GM12878 (cell line): ENCODE measurements around the gene IL36B. TPM values are rescaled to one million over a fixed set of nuclear protein-coding genes. Genes with fewer than 3 reads are reported as not detected.

Experiments used
- ATAC-seq: fragments of 200-7000 bp; cut with Tn5 transposase; 3 replicates; pipeline ENCODE4 v1.9.1; 2020; ENCODE audit warnings: mild to moderate bottlenecking, moderate library complexity
- BruUV-seq: library from RNA; stranded (reverse); fragments of 400-500 nt; replicated peaks from 2 replicates; lab custom pipeline; 2021; lab: Mats Ljungman, UMichigan
- CTCF ChIA-PET: fragments of 300-600 bp; sonication (Branson Sonifier 250); formaldehyde crosslinking; extraction: SDS; loops from one replicate; lab custom pipeline; 2021; ENCODE audit warnings: inconsistent platforms; lab: Yijun Ruan, JAX
- POLR2A ChIA-PET: fragments of 350-600 bp; formaldehyde crosslinking; extraction: SDS; loops from one replicate; lab custom pipeline; 2021; ENCODE audit warnings: inconsistent platforms; lab: Charles Lee
- RAD21 ChIA-PET: fragments of 300-600 bp; sonication (Branson Sonifier 250); formaldehyde crosslinking; loops from one replicate; lab custom pipeline; 2023; ENCODE audit warnings: antibody characterized with exemption; ENCODE audit not compliant: unreplicated experiment; lab: Charles Lee
- SMC1A ChIA-PET: fragments of 300-600 bp; sonication (Branson Sonifier 250); formaldehyde crosslinking; loops from one replicate; lab custom pipeline; 2023; ENCODE audit not compliant: unreplicated experiment, uncharacterized antibody; lab: Charles Lee
- DNase-seq: peaks from one replicate; pipeline ENCODE4 v3.0.0-alpha.2; 2011; ENCODE audit warnings: low read depth, low spot score
- FAIRE-seq: peaks from 3 replicates; lab custom pipeline; 2011; peaks lifted over from hg19 to GRCh38; lab: Jason Lieb, UNC
- H2AFZ ChIP-seq: 2 replicates; pipeline ENCODE4 v1.6.0; 2011; ENCODE audit warnings: low read depth, low read length, control low read depth; ENCODE audit not compliant: control insufficient read depth
- H3K27ac ChIP-seq: 2 replicates; pipeline ENCODE4 v1.5.1; 2011; ENCODE audit warnings: control low read depth; ENCODE audit not compliant: control insufficient read depth, insufficient read depth
- H3K27me3 ChIP-seq, 2 experiments: replicated peaks in 1 of 2; 2 replicates each; pipeline versions ENCODE4 v1.6.0 to v1.6.1; 2011; ENCODE audit warnings: low read length in 1 of 2; ENCODE audit not compliant: control insufficient read depth in 2 of 2, insufficient read depth in 2 of 2
- H3K36me3 ChIP-seq, 2 experiments: 2 replicates each; pipeline ENCODE4 v1.5.1; 2011; ENCODE audit warnings: low read length in 1 of 2; ENCODE audit not compliant: control insufficient read depth in 2 of 2, insufficient read depth in 2 of 2
- H3K4me1 ChIP-seq: 2 replicates; pipeline ENCODE4 v1.6.1; 2011; ENCODE audit warnings: mild to moderate bottlenecking, low read length, moderate library complexity, mixed read lengths; ENCODE audit not compliant: control insufficient read depth, insufficient read depth
- H3K4me2 ChIP-seq: 2 replicates; pipeline ENCODE4 v1.6.0; 2011; ENCODE audit warnings: control low read depth; ENCODE audit not compliant: control insufficient read depth, insufficient read depth
- H3K4me3 ChIP-seq: fragments of 200-600 bp; sonication (generic); 2 replicates; pipeline ENCODE4 v1.5.1; 2016
- H3K79me2 ChIP-seq: 2 replicates; pipeline ENCODE4 v1.6.0; 2011; ENCODE audit warnings: low read length; ENCODE audit not compliant: control insufficient read depth, insufficient read depth
- H3K9ac ChIP-seq: 2 replicates; pipeline ENCODE4 v1.8.0; 2011; ENCODE audit warnings: low read length, control low read depth, mixed read lengths; ENCODE audit not compliant: control insufficient read depth, insufficient read depth
- H3K9me3 ChIP-seq: replicated peaks from 3 replicates; pipeline ENCODE4 v1.5.1; 2011; ENCODE audit warnings: mild to moderate bottlenecking, low read length; ENCODE audit not compliant: control insufficient read depth, insufficient read depth
- H4K20me1 ChIP-seq: 2 replicates; pipeline ENCODE4 v1.6.0; 2011; ENCODE audit not compliant: control insufficient read depth, insufficient read depth
- CBX5 ChIP-seq: sonication (generic); IDR thresholded peaks from 2 replicates; pipeline ENCODE4 v1.6.1; 2016; ENCODE audit warnings: low read depth, moderate library complexity, mild to moderate bottlenecking, inconsistent platforms
- DPF2 ChIP-seq: fragments of 450-650 bp; IDR thresholded peaks from 2 replicates; pipeline ENCODE4 v1.6.1; 2017; ENCODE audit warnings: mild to moderate bottlenecking
- JUND ChIP-seq: IDR thresholded peaks from 2 replicates; pipeline ENCODE4 v1.6.1; 2012; ENCODE audit warnings: low read depth, mild to moderate bottlenecking, low read length, improper control_type of control experiment, moderate library complexity
- MYC ChIP-seq: IDR thresholded peaks from 2 replicates; pipeline ENCODE4 v1.6.1; 2011; ENCODE audit warnings: mild to moderate bottlenecking, low read length, moderate library complexity, inconsistent platforms; ENCODE audit not compliant: insufficient read depth, insufficient replicate concordance, insufficient read length, severe bottlenecking
- NFXL1 ChIP-seq: fragments of 450-650 bp; IDR thresholded peaks from 2 replicates; pipeline ENCODE4 v1.6.1; 2017; ENCODE audit warnings: antibody characterized with exemption, mild to moderate bottlenecking, borderline replicate concordance
- RUNX3 ChIP-seq: IDR thresholded peaks from 2 replicates; pipeline ENCODE4 v1.6.1; 2012; ENCODE audit warnings: low read length, inconsistent platforms
- SMARCA5 ChIP-seq: fragments of 450-650 bp; IDR thresholded peaks from 2 replicates; pipeline ENCODE4 v1.6.1; 2017; ENCODE audit warnings: mild to moderate bottlenecking
- WGBS: methylation state at CpG from one replicate; pipeline ENCODE4 v1.1.6; 2016; ENCODE audit warnings: low lambda C conversion rate; ENCODE audit not compliant: insufficient replicate concordance, insufficient coverage; ENCODE audit errors: missing lambda C conversion rate; 5-methylcytosine and 5-hydroxymethylcytosine counted together
- in situ Hi-C: fragments of 300-500 bp; cut with MboI; formaldehyde crosslinking; loops from 9 replicates; pipeline ENCODE4 v1.14.3; 2018; ENCODE audit warnings: mixed read lengths
- intact Hi-C: fragments of 100-400 bp; cut with micrococcal nuclease; formaldehyde crosslinking; loops from one replicate; pipeline ENCODE4 v1.14.2; 2022; ENCODE audit not compliant: unreplicated experiment
- polyA plus RNA-seq, 11 experiments: library from polyadenylated mRNA; depleted of rRNA in 4 of 11; unstranded in 6 of 11; stranded (reverse) in 5 of 11; fragments of >200 nt; fragmentation: Nextera tagmentation in 4 of 11; fragmentation: Illumina TruSeq in 1 of 11; extraction: Ambion mirVana in 4 of 11; extraction: Trizol in 1 of 11; gene quantifications; 1 replicate in 1 of 11; 2 replicates in 10 of 11; pipeline versions ENCODE4 v1.2.1 to v1.2.3, GENCODE V29; 2011 to 2016; ENCODE audit warnings: inconsistent platforms in 2 of 11, missing spikeins in 2 of 11, low read depth in 1 of 11
- total RNA-seq, 4 experiments: library from RNA; depleted of rRNA in 3 of 4; stranded (reverse); fragments of >200 nt in 3 of 4; fragmentation: Illumina TruSeq in 1 of 4; extraction: Trizol in 1 of 4; gene quantifications; 2 replicates each; pipeline versions ENCODE4 v1.2.1 to v1.2.3, GENCODE V29; 2013 to 2021
- TF ChIP-seq, protein P1 (sequence below): IDR thresholded peaks from 2 replicates; pipeline ENCODE4 v1.6.1; 2011; ENCODE audit warnings: low read depth, mild to moderate bottlenecking, low read length, moderate library complexity, borderline replicate concordance; ENCODE audit errors: extremely low read depth
- TF ChIP-seq, protein P2 (sequence below): fragments of 450-650 bp; formaldehyde crosslinking; IDR thresholded peaks from 2 replicates; pipeline ENCODE4 v1.4.0; 2022; ENCODE audit warnings: mild to moderate bottlenecking, moderate library complexity

IL36B gene
- total and polyA plus RNA-seq, 10 of the 15 experiments (the other 5 are each of a cell fraction or from before 2014, with no cell fraction given), result not detected

- SMC1A ChIA-PET, result interaction anchor here (1.3 kb wide), 1 partner anchor 11 kb away, joined by 5 read pairs; the partner anchor contains the start of gene IL36RN
- BruUV-seq, result no TSS peak
- Histone ChIP-seq H3K36me3 (no peaks in the 10 kb centered on the region), H3K4me3 (no peak overlapping the region), H3K79me2 (no peaks in the 10 kb centered on the region), H3K4me1 (no peaks in the 10 kb centered on the region), H3K4me2 (no peak overlapping the region), H4K20me1 (no peaks in the 10 kb centered on the region), H3K27me3 (0 out of 4 replicates have a peak, but pooled peaks cover 0 to 1% of the 10 kb centered on the region in 2 experiments), H3K27ac (no peak overlapping the region), H3K9ac (no peak overlapping the region), H2AFZ (no peak overlapping the region), H3K9me3 (no peaks in the 10 kb centered on the region; the same call in 2 of the 3 replicates)
- in situ Hi-C loops, result no loop called here
- intact Hi-C loops, result no loop called here
- 2% methylated on average over 5 of the region's 5 CpGs for WGBS
- ATAC-seq, result no peak
- DNase-seq, result no peak
- POLR2A ChIA-PET, result no interaction called here
- no peak for TF ChIP-seq NFXL1
- TF ChIP-seq MYC, result no peak
- no peak for TF ChIP-seq JUND
- TF ChIP-seq CBX5, result no peak
- no peak for TF ChIP-seq SMARCA5
- no peak for TF ChIP-seq RUNX3
- CTCF ChIA-PET, result interaction anchor here (1.0 to 4.3 kb wide), 3 partner anchors 10 to 12 kb away, joined by 4 to 14 read pairs (median 5); no protein-coding TSS in a partner anchor
- RAD21 ChIA-PET, result no interaction called here
- FAIRE-seq, result no peak
Observed at GRCh38 chr2:113068706-113069485, 16.2 kb upstream of the IL36B start.

DNA sequence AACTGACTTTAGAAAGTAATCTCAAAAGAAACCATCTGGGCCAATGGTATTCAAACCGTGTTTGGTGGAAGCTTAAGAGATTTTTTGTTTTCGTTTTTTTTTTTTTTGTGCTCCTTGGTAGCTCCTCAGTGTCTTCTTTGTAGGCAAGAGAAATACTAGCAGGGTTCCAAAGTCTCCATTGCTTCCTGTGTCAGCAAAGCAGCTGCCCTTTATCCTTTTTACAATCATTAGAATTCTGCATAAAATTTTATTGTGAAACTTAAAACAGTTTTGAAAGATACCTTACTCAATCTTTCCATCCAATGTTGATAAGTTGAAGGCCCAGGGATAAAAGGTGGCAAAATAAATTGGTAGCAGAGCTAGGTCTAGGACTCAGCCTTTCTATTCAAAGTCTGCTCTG is 15.6 kb upstream of the IL36B start:
- no TSS peak for BruUV-seq
- no peak overlapping the region for H3K27ac ChIP-seq
- no peak overlapping the region for H2AFZ ChIP-seq
- no peaks in the 10 kb centered on the region for H3K4me1 ChIP-seq
- ChIA-PET SMC1A (interaction anchor here (1.3 kb wide), 1 partner anchor 10 kb away, joined by 5 read pairs; the partner anchor contains the start of gene IL36RN), CTCF (interaction anchor here (1.0 to 1.2 kb wide), 2 partner anchors 10 to 12 kb away, joined by 4 to 5 read pairs; no protein-coding TSS in a partner anchor), POLR2A (no interaction called here), RAD21 (no interaction called here)
- 0% methylated on average over 2 of the region's 2 CpGs for WGBS
- ATAC-seq, result no peak
- in situ Hi-C loops (no loop called here), intact Hi-C loops (no loop called here)
- H3K9me3 ChIP-seq, result no peaks in the 10 kb centered on the region; the same call in 2 of the 3 replicates
- H3K9ac ChIP-seq, result no peak overlapping the region
- H3K4me3 ChIP-seq, result no peak overlapping the region
- no peaks in the 10 kb centered on the region for H3K79me2 ChIP-seq
- 0 out of 4 replicates have a peak, but pooled peaks cover 0 to 1% of the 10 kb centered on the region in 2 experiments for H3K27me3 ChIP-seq
- H3K36me3 ChIP-seq, result no peaks in the 10 kb centered on the region
- no peak overlapping the region for H3K4me2 ChIP-seq
- H4K20me1 ChIP-seq, result no peaks in the 10 kb centered on the region
- DNase-seq, result no peak
- no peak for FAIRE-seq
- TF ChIP-seq, protein P1, sequence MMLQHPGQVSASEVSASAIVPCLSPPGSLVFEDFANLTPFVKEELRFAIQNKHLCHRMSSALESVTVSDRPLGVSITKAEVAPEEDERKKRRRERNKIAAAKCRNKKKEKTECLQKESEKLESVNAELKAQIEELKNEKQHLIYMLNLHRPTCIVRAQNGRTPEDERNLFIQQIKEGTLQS, result no peak
- TF ChIP-seq, protein P2, sequence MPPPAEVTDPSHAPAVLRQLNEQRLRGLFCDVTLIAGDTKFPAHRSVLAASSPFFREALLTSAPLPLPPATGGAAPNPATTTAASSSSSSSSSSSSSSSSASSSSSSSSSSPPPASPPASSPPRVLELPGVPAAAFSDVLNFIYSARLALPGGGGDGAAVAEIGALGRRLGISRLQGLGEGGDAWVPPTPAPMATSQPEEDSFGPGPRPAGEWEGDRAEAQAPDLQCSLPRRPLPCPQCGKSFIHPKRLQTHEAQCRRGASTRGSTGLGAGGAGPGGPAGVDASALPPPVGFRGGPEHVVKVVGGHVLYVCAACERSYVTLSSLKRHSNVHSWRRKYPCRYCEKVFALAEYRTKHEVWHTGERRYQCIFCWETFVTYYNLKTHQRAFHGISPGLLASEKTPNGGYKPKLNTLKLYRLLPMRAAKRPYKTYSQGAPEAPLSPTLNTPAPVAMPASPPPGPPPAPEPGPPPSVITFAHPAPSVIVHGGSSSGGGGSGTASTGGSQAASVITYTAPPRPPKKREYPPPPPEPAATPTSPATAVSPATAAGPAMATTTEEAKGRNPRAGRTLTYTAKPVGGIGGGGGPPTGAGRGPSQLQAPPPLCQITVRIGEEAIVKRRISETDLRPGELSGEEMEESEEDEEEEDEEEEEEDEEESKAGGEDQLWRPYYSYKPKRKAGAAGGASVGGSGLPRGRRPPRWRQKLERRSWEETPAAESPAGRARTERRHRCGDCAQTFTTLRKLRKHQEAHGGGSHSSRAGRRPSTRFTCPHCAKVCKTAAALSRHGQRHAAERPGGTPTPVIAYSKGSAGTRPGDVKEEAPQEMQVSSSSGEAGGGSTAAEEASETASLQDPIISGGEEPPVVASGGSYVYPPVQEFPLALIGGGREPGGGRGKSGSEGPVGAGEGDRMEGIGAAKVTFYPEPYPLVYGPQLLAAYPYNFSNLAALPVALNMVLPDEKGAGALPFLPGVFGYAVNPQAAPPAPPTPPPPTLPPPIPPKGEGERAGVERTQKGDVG (CRISPR knock-in tag), result no peak
- no peak for TF ChIP-seq DPF2
